Left forelimb (tissue), 1 donor: Measurements from ENCODE around the gene FCMR.
"Not testable (repeated sequence)": the region's sequence is repeated elsewhere in the genome, so short reads cannot be mapped to it uniquely, and the experiment has no call there.

Source experiments
- DNase-seq: peaks from one replicate; pipeline ENCODE4 v3.0.0-alpha.2; 2018; ENCODE audit warnings: low spot score

FCMR gene

GRCh38 chr1:206875752-206876377 is 45.9 kb downstream of the FCMR start:
- DNase-seq = no peak

- no peak for DNase-seq
Observed at GRCh38 chr1:206873603-206874188, 48.0 kb downstream of the FCMR start.

- DNase-seq = no peak
Observed at GRCh38 chr1:206872139-206872538, 49.6 kb downstream of the FCMR start.

DNA sequence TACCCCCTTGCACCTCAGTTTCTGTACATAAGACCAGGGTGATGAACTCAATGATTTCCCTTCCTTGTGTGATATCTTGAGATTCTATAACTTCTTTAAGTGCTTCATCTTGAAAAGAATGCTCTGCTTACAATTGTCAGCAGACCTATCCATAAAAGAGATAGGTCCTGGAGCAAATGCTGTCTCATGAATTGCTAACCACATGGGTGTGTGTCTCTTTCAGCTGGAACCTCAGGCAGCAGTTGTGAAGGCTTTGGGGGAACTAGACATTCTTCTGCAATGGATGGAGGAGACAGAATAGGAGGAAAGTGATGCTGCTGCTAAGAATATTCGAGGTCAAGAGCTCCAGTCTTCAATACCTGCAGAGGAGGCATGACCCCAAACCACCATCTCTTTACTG is 53.5 kb downstream of the FCMR start:
- DNase-seq = no peak

DNA sequence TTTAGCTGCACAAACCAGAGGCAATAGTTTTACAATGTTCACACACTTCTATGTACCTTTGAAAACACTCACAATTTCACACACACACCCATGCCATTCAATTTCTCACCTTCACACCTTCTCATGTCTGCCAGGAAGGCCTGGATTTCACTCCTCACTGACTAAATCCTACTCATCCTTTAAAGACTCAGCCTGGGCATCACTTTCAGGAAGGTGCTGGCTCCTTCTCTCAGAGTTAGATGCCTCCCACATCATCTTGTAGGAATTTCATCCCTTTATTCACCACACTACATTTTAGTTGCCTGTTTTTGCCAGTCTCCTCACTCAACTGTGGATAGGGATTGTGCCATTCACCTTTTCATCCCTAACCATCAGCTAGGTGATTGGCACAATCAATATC is 54.0 kb downstream of the FCMR start:
- no peak for DNase-seq

GRCh38 chr1:206867239-206867638 is 54.5 kb downstream of the FCMR start:
- no peak for DNase-seq

DNA sequence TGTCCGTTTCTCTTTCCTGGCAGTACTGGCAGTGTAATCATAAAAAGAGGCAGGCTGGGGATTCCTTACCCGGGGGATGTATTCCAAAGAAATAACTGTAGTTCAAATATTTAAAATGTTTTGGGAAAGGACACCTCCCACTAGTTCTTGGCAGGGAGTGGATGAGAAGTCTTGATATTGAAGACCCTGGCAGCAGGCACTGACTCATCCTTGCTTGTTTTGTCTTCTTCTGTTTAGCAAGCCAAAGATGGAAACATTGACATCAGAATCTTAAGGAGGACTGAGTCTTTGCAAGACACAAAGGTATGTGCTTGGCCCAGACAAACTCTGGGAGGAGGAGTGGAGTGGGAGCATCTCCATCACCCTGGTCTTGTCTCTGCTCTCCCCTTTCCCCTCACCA is 55.7 kb downstream of the FCMR start:
- no peak for DNase-seq

- no peak for DNase-seq
Observed at GRCh38 chr1:206864939-206865671, 56.6 kb downstream of the FCMR start, which contains the start of gene IL20. TSS of gene IL20 (plus strand) at chr1:206865623. CDS start at chr1:206865853, 230 bp downstream.

DNA sequence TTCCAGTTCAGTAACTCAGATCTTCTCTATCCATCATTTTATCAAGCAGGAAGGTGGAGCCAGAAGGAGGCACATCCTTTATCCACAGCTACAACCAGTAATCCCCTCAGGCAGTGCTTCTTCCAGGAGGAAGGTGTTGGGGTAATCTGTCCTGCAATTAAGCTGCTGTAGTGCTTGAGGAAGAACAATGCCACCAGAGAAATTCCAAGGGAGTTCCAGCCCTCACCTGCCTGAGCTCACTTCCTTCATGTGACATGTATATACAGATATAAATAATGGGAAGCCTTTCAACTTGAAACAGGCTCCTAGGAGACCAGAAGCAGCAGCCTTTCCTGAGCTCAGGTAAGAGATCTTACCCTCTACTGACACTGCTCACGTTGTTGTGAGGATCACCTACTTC is 58.5 kb downstream of the FCMR start:
- no peak for DNase-seq

- DNase-seq = no peak
Observed at GRCh38 chr1:206860165-206860564, 61.6 kb downstream of the FCMR start.

DNA sequence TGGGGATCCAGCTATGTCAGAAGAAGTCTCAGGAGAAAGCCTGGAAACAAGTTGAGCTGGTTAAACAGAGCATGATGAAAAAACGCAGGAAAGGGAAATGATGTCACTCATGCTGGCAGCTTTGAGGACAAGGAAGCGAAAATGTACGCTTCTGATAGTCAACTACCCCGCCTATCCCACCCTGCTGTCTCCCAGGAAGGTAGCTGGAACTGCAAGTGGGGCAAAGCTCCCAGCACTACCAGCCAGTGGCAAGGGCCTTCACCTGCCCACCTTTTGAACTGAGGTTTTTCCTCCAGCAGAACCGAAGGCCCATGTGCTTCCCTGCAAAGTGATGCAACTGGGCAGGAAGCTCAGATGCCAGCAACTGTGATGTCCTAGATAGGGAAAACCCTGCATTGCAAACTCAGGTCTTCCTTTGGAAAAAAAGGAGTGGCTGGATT is 62.6 kb downstream of the FCMR start:
- DNase-seq = no peak

- no peak for DNase-seq
Observed at GRCh38 chr1:206856674-206857464, 64.9 kb downstream of the FCMR start.

DNA sequence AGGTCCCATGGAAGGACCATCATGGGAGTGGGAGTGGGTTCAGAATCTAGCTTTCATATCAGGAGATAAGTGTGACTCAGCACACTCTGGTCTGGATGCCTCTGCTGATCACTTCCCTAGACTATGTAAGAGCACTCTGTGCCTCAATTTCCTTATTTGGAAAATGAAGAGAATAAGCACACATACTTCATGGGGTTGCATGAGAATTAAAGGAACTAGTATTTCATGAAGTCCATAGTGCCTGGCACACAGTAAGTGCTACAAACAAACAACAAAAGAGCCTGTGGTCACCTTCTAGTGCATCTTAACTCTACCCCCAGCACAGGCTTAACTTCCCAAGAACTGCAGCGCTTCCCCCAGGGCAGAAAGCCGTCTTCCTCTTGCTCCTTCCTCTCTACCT is 65.9 kb downstream of the FCMR start:
- no peak for DNase-seq

DNA sequence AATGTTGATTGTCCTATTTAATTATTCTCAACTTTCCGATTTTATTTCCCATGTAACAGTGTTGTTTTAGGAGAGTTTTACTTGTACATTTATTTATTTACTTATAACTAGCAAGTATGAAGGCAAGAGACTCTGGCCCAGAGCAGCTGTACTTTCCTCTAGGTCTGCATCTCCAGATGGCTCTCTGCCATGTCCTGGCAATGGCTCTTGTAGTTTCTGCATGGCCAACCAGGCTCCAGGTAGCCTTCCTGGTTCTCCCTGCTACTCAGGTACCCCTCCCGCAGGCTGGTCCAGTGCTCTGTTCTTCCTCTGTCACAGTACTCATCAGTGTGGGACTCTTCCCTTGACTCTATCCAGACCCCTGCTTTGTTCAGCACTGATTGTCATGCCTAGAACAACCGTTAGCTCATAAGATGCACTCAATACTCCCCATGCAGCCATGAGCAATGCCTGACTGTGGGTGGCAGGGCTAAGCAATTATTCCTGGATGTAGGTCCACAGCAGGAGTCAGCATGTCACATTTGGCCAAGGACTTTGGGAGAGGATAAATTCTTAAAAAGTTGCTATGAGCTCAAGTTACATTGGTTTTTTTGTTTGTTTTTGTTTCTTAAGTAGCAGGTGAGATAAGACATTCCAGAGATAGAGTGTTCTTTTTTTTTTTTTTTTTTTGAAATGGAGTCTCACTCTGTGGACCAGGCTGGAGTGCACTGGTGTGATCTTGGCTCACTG is 67.2 kb downstream of the FCMR start:
- DNase-seq = no peak

DNA sequence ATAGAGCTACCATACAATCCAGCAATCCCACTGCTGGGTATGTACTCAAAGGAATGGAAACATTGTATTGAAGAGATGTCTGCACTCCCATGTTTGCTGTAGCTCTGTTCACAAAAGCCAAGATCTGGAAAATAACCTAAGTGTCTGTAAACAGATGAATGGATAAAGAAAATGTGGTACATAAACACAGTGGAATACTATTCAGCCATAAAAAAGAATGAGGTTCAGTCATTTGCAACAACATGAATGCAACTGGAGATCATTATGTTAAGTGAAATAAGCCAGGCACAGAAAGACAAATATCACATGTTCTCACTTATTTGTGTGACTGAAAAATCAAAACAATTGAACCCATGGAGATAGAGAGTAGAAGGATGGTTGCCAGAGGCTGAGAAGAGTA is 68.0 kb downstream of the FCMR start:
- not testable (repeated sequence) for DNase-seq
